ENCODE measurements around the gene RSPO1. TPM values are rescaled to one million over a fixed set of nuclear protein-coding genes. Genes with fewer than 3 reads are reported as not detected.

Gene RSPO1
- total RNA-seq, 1 experiment from 2014 or later = 0.14 TPM

- Histone ChIP-seq H3K36me3 (replicated peaks; ENCODE audit: control insufficient read depth, insufficient read depth, low read length) (no peaks in the 10 kb centered on the region), H3K27me3 (ENCODE audit: control insufficient read depth, insufficient read depth, low read length) (peaks cover 26% of the 10 kb centered on the region), H3K4me3 (ENCODE audit: insufficient read depth, low read depth, low read length) (no peak overlapping the region)
- no peak for DNase-seq
These were observed 20.6 kb downstream of the RSPO1 start for GRCh38 chr1:37614105-37614504.

GRCh38 chr1:37612186-37612585 is 22.5 kb downstream of the RSPO1 start:
- peaks cover 38% of the 10 kb centered on the region for H3K27me3 ChIP-seq (ENCODE audit: control insufficient read depth, insufficient read depth, low read length)
- H3K4me3 ChIP-seq (ENCODE audit: insufficient read depth, low read depth, low read length) = no peak overlapping the region
- H3K36me3 ChIP-seq (replicated peaks; ENCODE audit: control insufficient read depth, insufficient read depth, low read length) = no peaks in the 10 kb centered on the region
- DNase-seq = no peak

- H3K36me3 ChIP-seq (replicated peaks; ENCODE audit: control insufficient read depth, insufficient read depth, low read length) = no peaks in the 10 kb centered on the region
- H3K4me3 ChIP-seq (ENCODE audit: insufficient read depth, low read depth, low read length) = no peak overlapping the region
- H3K27me3 ChIP-seq (ENCODE audit: control insufficient read depth, insufficient read depth, low read length) = peaks cover 32% of the 10 kb centered on the region
- DNase-seq = no peak
These were observed 24.7 kb downstream of the RSPO1 start for GRCh38 chr1:37609994-37610393.

- DNase-seq = no peak
- Histone ChIP-seq H3K36me3 (replicated peaks; ENCODE audit: control insufficient read depth, insufficient read depth, low read length) (no peaks in the 10 kb centered on the region), H3K4me3 (ENCODE audit: insufficient read depth, low read depth, low read length) (no peak overlapping the region), H3K27me3 (ENCODE audit: control insufficient read depth, insufficient read depth, low read length) (peaks cover 30% of the 10 kb centered on the region)
These were observed 25.7 kb downstream of the RSPO1 start for GRCh38 chr1:37609002-37609401.

- peaks cover 23% of the 10 kb centered on the region for H3K27me3 ChIP-seq (ENCODE audit: control insufficient read depth, insufficient read depth, low read length)
- H3K36me3 ChIP-seq (replicated peaks; ENCODE audit: control insufficient read depth, insufficient read depth, low read length) = no peaks in the 10 kb centered on the region
- no peak overlapping the region for H3K4me3 ChIP-seq (ENCODE audit: insufficient read depth, low read depth, low read length)
- DNase-seq = no peak
These were observed 28.0 kb downstream of the RSPO1 start for GRCh38 chr1:37606481-37607263.

- no peak for DNase-seq
- H3K4me3 ChIP-seq (ENCODE audit: insufficient read depth, low read depth, low read length) = no peak overlapping the region
- peaks cover 23% of the 10 kb centered on the region for H3K27me3 ChIP-seq (ENCODE audit: control insufficient read depth, insufficient read depth, low read length)
- H3K36me3 ChIP-seq (replicated peaks; ENCODE audit: control insufficient read depth, insufficient read depth, low read length) = no peaks in the 10 kb centered on the region
These were observed 28.8 kb downstream of the RSPO1 start for GRCh38 chr1:37605806-37606474.

GRCh38 chr1:37605061-37605650 is 29.5 kb downstream of the RSPO1 start:
- peak; percentile 48 for DNase-seq
- H3K27me3 ChIP-seq (ENCODE audit: control insufficient read depth, insufficient read depth, low read length) = peaks cover 23% of the 10 kb centered on the region

GRCh38 chr1:37602750-37603694 is 31.7 kb downstream of the RSPO1 start:
- peak; percentile 87 for DNase-seq
- Histone ChIP-seq H3K27me3 (ENCODE audit: control insufficient read depth, insufficient read depth, low read length) (peaks cover 6% of the 10 kb centered on the region; the same call in 1 of the 2 replicates), H3K4me3 (ENCODE audit: insufficient read depth, low read depth, low read length) (no peak overlapping the region), H3K36me3 (replicated peaks; ENCODE audit: control insufficient read depth, insufficient read depth, low read length) (no peaks in the 10 kb centered on the region)

More at GRCh38 chr1:37605061-37605650, 29.5 kb downstream of the RSPO1 start:
- H3K4me3 ChIP-seq (ENCODE audit: insufficient read depth, low read depth, low read length) = no peak overlapping the region
- no peaks in the 10 kb centered on the region for H3K36me3 ChIP-seq (replicated peaks; ENCODE audit: control insufficient read depth, insufficient read depth, low read length)

GRCh38 chr1:37601441-37601840 is 33.3 kb downstream of the RSPO1 start:
- no peak for DNase-seq
- Histone ChIP-seq H3K27me3 (ENCODE audit: control insufficient read depth, insufficient read depth, low read length) (no peaks in the 10 kb centered on the region; the same call in 1 of the 2 replicates), H3K36me3 (replicated peaks; ENCODE audit: control insufficient read depth, insufficient read depth, low read length) (no peaks in the 10 kb centered on the region), H3K4me3 (ENCODE audit: insufficient read depth, low read depth, low read length) (no peak overlapping the region)

- no peaks in the 10 kb centered on the region for H3K36me3 ChIP-seq (replicated peaks; ENCODE audit: control insufficient read depth, insufficient read depth, low read length)
- no peak for DNase-seq
- H3K4me3 ChIP-seq (ENCODE audit: insufficient read depth, low read depth, low read length) = no peak overlapping the region
- peaks cover 2% of the 10 kb centered on the region; the same call in 1 of the 2 replicates for H3K27me3 ChIP-seq (ENCODE audit: control insufficient read depth, insufficient read depth, low read length)
These were observed 34.8 kb downstream of the RSPO1 start for GRCh38 chr1:37599940-37600339.

GRCh38 chr1:37596182-37596667 is 38.5 kb downstream of the RSPO1 start:
- DNase-seq = no peak
- H3K36me3 ChIP-seq (replicated peaks; ENCODE audit: control insufficient read depth, insufficient read depth, low read length) = peaks cover 9% of the 10 kb centered on the region
- H3K27me3 ChIP-seq (ENCODE audit: control insufficient read depth, insufficient read depth, low read length) = peaks cover 2% of the 10 kb centered on the region; the same call in 1 of the 2 replicates
- peak overlapping the region; percentile 93 for H3K4me3 ChIP-seq (ENCODE audit: insufficient read depth, low read depth, low read length)

- Histone ChIP-seq H3K4me3 (ENCODE audit: insufficient read depth, low read depth, low read length) (peak within 1 kb of the TSS; percentile 93), H3K36me3 (replicated peaks; ENCODE audit: control insufficient read depth, insufficient read depth, low read length) (peaks cover 14% of the 10 kb centered on the region), H3K27me3 (ENCODE audit: control insufficient read depth, insufficient read depth, low read length) (peaks cover 2% of the 10 kb centered on the region; the same call in 1 of the 2 replicates)
- peak; percentile 98 for DNase-seq
These were observed 39.1 kb downstream of the RSPO1 start, which contains the start of gene GNL2 for GRCh38 chr1:37595440-37596181. GNL2 (minus strand) TSS chr1:37595937; CDS start chr1:37595822, 115 bp downstream.

GRCh38 chr1:37593726-37594125 is 41.0 kb downstream of the RSPO1 start:
- no peak for DNase-seq
- Histone ChIP-seq H3K27me3 (ENCODE audit: control insufficient read depth, insufficient read depth, low read length) (peaks cover 2% of the 10 kb centered on the region; the same call in 1 of the 2 replicates), H3K4me3 (ENCODE audit: insufficient read depth, low read depth, low read length) (no peak overlapping the region), H3K36me3 (replicated peaks; ENCODE audit: control insufficient read depth, insufficient read depth, low read length) (peaks cover 25% of the 10 kb centered on the region)
